Heart left ventricle (tissue), 16 donors: Measurements from ENCODE around the gene MRPL36. TPM values are rescaled to one million over a fixed set of nuclear protein-coding genes. Genes with fewer than 3 reads are reported as not detected.

ENCODE experiments used
- ATAC-seq, 4 donors: fragments of 200-7000 bp; cut with Tn5 transposase; one replicate each; pipeline ENCODE4 v1.9.1; 2020 to 2022; ENCODE audit warnings: moderate library complexity in 4 of 4, mild to moderate bottlenecking in 3 of 4, moderate number of reproducible peaks in 1 of 4
- DNase-seq, 5 donors: peaks; one replicate each; pipeline ENCODE4 v3.0.0-alpha.2; 2020
- H3K27ac ChIP-seq, 12 donors: fragments of 200-600 bp; sonication (generic) in 4 of 12; one replicate each; pipeline versions ENCODE4 v1.5.0 to v1.8.0; 2016 to 2022; ENCODE audit warnings: mild to moderate bottlenecking in 2 of 12
- H3K27me3 ChIP-seq, 9 donors: fragments of 200-600 bp; sonication (generic) in 2 of 9; one replicate each; pipeline versions ENCODE4 v1.5.1 to v1.8.0; 2016 to 2022; ENCODE audit warnings: mild to moderate bottlenecking in 3 of 9
- H3K36me3 ChIP-seq, 9 donors: fragments of 200-600 bp; sonication (generic) in 2 of 9; one replicate each; pipeline versions ENCODE4 v1.5.0 to v1.8.0; 2018 to 2022; ENCODE audit warnings: mild to moderate bottlenecking in 2 of 9
- H3K4me1 ChIP-seq, 12 donors: fragments of 200-600 bp; sonication (generic) in 4 of 12; one replicate each; pipeline versions ENCODE4 v1.5.0 to v1.8.0; 2016 to 2022; ENCODE audit warnings: mild to moderate bottlenecking in 3 of 12
- H3K4me3 ChIP-seq, 12 donors: fragments of 200-600 bp; sonication (generic) in 4 of 12; one replicate each; pipeline versions ENCODE4 v1.5.0 to v1.8.0; 2017 to 2022; ENCODE audit warnings: mild to moderate bottlenecking in 9 of 12, moderate library complexity in 4 of 12
- H3K9me3 ChIP-seq, 12 donors: fragments of 200-600 bp; sonication (generic) in 4 of 12; one replicate each; pipeline versions ENCODE4 v1.5.0 to v1.8.0; 2016 to 2022; ENCODE audit warnings: mild to moderate bottlenecking in 1 of 12
- CTCF ChIP-seq, 12 donors: fragments of 200-600 bp; sonication (generic) in 4 of 12; IDR thresholded peaks; one replicate each; pipeline versions ENCODE4 v1.5.0 to v1.8.0; 2018 to 2022; ENCODE audit warnings: antibody characterized with exemption in 12 of 12, mild to moderate bottlenecking in 5 of 12
- POLR2A ChIP-seq, 2 donors: fragments of 450-650 bp; IDR thresholded peaks; one replicate each; pipeline ENCODE4 v1.6.1; 2017; ENCODE audit warnings: antibody characterized with exemption in 2 of 2, mild to moderate bottlenecking in 2 of 2, moderate library complexity in 2 of 2
- WGBS, 4 donors: extraction: QIAGEN DNeasy Blood & Tissue Kit in 2 of 4; methylation state at CpG; one replicate each; pipeline versions ENCODE4 v1.1.5 to v1.1.7; 2013 to 2018; 5-methylcytosine and 5-hydroxymethylcytosine counted together
- intact Hi-C, 10 donors: fragments of 100-400 bp; cut with DNase I; formaldehyde crosslinking; loops; one replicate each; pipeline versions ENCODE4 v1.11.1 to v1.14.2; 2022
- polyA plus RNA-seq, 2 donors: library from polyadenylated mRNA; stranded (reverse); fragments of 200-250 nt; gene quantifications; one replicate each; pipeline ENCODE4 v1.2.3, GENCODE V29; 2013
- total RNA-seq, 9 donors: library from RNA; depleted of rRNA in 2 of 9; stranded (reverse); fragments of >200 nt in 2 of 9; fragmentation: NEBNext Ultra II Directional in 3 of 9; extraction: Animal tissue kit (Norgen Biotek cat#: 25700) in 3 of 9; gene quantifications; one replicate each; pipeline versions ENCODE4 v1.1.0 to v1.2.4, GENCODE V29; 2016 to 2023
- donor health status: ischemic (EF 13 %, LVEDD 7.1; RV severe dilation, severe dysfunction).
- donor health status: healthy with polysubstance abuse.
- donor health status: DM: no; HTN: yes; CAD: no.
- donor health status: DM: no; HTN: no; CAD: no.
- donor health status: ischemic (EF 25% LVEDD 6.9; RV normal size, moderate dysfunction).
- donor health status: ischemic (EF 25% LVEDD 5.7; RV mildly dilated, moderate dysfunction).
- donor health status: healthy.
- donor health status: DM: yes; HTN: yes; CAD: no.
- donor health status: ischemic (EF 35%, LVEDD 5.7; RV mildly dilated, moderate dysfunction).
- donor health status: nonischemic (EF 11% LVEDD 7.7; RV severe dilation, severe dysfunction).
- donor health status: DM: yes; HTN: yes; CAD: no.
- donor health status: PGD.
- donor health status: ischemic (EF 29% LVEDD 5.4; RV normal size, mild dysfunction).
- donor health status: nonischemic (EF 23%, LVEDD 6.1; RV moderate dilation, normal function).

Gene MRPL36
- total and polyA plus RNA-seq, 11 donors: 45.6 to 107 (median 56.4) TPM

DNA sequence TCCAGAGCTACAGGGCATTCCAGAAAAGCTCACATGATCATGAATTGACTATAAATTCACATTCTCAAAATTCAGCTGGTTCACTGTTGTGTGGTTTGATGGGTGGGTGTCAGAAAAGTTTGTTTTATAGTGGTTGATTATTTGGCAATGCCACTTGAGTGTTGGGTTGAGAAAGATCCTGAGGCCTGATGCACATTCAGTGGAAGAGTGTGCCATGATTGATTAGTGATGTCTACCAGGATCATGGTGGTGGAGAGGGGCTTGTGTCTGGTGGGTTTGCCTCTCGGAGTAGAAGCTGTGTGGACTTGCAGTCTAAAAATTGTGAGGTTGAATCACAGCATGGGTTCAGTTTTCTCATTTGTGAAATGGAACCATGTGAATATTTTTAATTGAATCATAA, 3.6 kb upstream of the MRPL36 start:
- 87 to 94% (median 88%) methylated on average over 1 of the region's 1 CpG for WGBS, 4 donors
- TF ChIP-seq POLR2A (IDR thresholded peaks at IDR 0.05): no peak
- no peak for TF ChIP-seq CTCF (IDR thresholded peaks at IDR 0.05)
- H3K9me3 ChIP-seq: no peaks in the 10 kb centered on the region
- DNase-seq: no peak
- peaks cover 0 to 65% (median 60%) of the 10 kb centered on the region in 9 donors for H3K36me3 ChIP-seq
- H3K27me3 ChIP-seq: no peaks in the 10 kb centered on the region
- H3K27ac ChIP-seq: peak overlapping the region in 2 of 12 donors; percentile 30 to 71
- no peak overlapping the region for H3K4me3 ChIP-seq
- H3K4me1 ChIP-seq: peaks cover 0 to 68% (median 28%) of the 10 kb centered on the region in 12 donors
- intact Hi-C loops: loop anchor here in 7 of 10 donors (5.0 to 10.0 kb wide), 8 partner anchors 34 to 458 kb away; partner anchors contain the start of genes IRX4 (in 3 of the 7) and CLPTM1L (in 1 of the 7)
- no peak for ATAC-seq

DNA sequence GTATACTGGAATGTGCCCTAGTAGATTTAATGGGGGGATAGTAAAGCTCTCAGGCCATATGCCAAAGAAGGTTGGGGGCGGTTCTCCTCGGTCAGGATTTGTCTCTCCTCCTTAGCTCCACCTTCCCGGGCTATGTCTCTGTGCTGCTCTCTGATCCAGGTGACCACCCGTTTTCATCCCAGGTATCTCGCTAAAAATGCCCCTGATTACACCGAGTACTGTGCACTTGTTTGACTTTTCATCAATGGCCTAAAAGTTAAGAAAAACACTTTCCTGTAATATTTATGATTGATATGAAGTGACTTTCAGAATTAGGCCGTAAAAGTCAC, 2.3 kb upstream of the MRPL36 start:
- no peaks in the 10 kb centered on the region for H3K9me3 ChIP-seq
- peaks cover 0 to 65% (median 61%) of the 10 kb centered on the region in 9 donors for H3K36me3 ChIP-seq
- no peak for TF ChIP-seq POLR2A (IDR thresholded peaks at IDR 0.05)
- TF ChIP-seq CTCF (IDR thresholded peaks at IDR 0.05): no peak
- H3K27ac ChIP-seq: peak overlapping the region; percentile 57 to 96 (median 92)
- H3K4me1 ChIP-seq: peaks cover 0 to 70% (median 30%) of the 10 kb centered on the region in 12 donors
- 10 to 14% (median 13%) methylated on average over 7 of the region's 7 CpGs for WGBS, 4 donors
- intact Hi-C loops: loop anchor here in 7 of 10 donors (2.0 to 10.0 kb wide), 9 partner anchors 35 to 457 kb away; partner anchors contain the start of genes IRX4 (in 3 of the 7) and CLPTM1L (in 1 of the 7)
- H3K27me3 ChIP-seq: no peaks in the 10 kb centered on the region
- ATAC-seq (no peak), DNase-seq (no peak)
- peak overlapping the region; percentile 61 to 100 (median 96) for H3K4me3 ChIP-seq

DNA sequence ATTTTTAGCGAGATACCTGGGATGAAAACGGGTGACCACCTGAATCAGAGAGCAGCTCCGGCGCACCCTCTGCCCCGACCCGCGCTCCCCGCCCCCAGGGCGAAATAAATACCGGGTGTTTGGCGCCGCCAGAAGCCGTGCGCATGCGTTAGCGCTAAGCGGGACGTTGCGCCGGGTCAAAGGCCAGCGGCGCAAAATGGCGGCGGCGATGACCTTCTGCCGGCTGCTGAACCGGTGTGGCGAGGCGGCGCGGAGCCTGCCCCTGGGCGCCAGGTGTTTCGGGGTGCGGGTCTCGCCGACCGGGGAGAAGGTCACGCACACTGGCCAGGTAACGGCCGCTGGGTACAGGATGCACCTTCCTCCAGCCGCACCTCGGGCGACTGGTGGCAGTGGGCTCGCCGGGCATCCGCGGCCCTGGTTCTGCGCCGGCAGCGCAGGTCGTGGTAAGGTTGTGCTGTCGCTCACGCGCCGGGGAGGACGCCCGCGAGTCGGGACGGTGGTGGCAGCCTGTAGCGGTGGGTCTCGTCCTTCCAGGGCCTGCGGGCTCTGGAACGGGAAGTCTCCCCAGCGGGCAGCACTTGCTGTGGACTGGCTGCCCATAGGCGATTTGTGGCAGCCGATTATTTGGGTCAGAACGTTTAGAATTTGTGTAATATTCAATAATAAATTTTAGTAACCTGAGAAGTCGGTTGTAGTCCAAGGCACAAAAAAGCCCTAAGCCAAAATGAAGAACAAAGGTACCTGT, 1.8 kb upstream of the MRPL36 start, which contains the start of gene NDUFS6:
TSS of gene NDUFS6 (plus strand) at position 186 of the 745 bp plus-strand sequence. CDS start at position 197, 11 bp downstream.
- H3K4me1 ChIP-seq: peaks cover 0 to 75% (median 30%) of the 10 kb centered on the region in 12 donors
- H3K27ac ChIP-seq: peak within 1 kb of the TSS; percentile 81 to 96 (median 92)
- peaks cover 0 to 64% (median 60%) of the 10 kb centered on the region in 9 donors for H3K36me3 ChIP-seq
- DNase-seq: peak; percentile 84 to 92 (median 86)
- WGBS, 4 donors: 0 to 1% (median 1%) methylated on average over 11 to 69 of the region's 69 CpGs
- H3K4me3 ChIP-seq: peak within 1 kb of the TSS; percentile 61 to 100 (median 96)
- no peaks in the 10 kb centered on the region for H3K9me3 ChIP-seq
- intact Hi-C loops: loop anchor here in 7 of 10 donors (2.0 to 10.0 kb wide), 9 partner anchors 36 to 457 kb away; partner anchors contain the start of genes IRX4 (in 3 of the 7) and CLPTM1L (in 1 of the 7)
- TF ChIP-seq CTCF (IDR thresholded peaks at IDR 0.05): peak in 1 of 12 donors; percentile 21
- TF ChIP-seq POLR2A (IDR thresholded peaks at IDR 0.05): peak in 1 of 2 donors; percentile 67
- peak; percentile 63 to 80 (median 77) for ATAC-seq
- H3K27me3 ChIP-seq: no peaks in the 10 kb centered on the region
